ENCODE results near the gene VPS35L. TPM values are rescaled to one million over a fixed set of nuclear protein-coding genes. Genes with fewer than 3 reads are reported as not detected.

VPS35L gene
- total and polyA plus RNA-seq, 2 of the 13 experiments (the other 11 are each of a cell fraction or from before 2014, with no cell fraction given), result 1.4 to 1.6 TPM

DNA sequence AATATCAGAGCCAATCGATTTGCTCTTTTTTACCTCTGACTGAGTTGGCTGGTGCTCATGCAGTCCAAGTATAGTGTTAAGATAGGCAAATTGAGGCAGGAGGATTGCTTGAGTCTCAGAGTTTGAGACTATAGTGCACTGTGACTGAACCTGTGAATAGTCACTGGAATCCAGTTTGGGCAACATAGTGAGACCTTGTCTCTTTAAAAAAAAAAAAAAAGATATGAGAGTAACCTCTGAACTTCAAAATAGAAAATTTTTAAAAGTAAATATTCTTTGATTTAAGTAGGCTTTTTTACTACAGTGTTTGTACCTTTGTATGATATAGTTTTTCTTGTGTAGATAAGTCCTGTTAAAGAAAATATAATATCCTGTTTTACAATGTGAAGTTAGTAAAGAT lies 28.3 kb upstream of the VPS35L start (continued):
- TF ChIP-seq ZBTB49 (CRISPR knock-in tag; IDR thresholded peaks at IDR 0.05; ENCODE audit: borderline replicate concordance), result no peak
- no peak for TF ChIP-seq U2AF1 (optimal IDR thresholded peaks at IDR 0.05; ENCODE audit: low read depth, low read length)
- TF ChIP-seq, protein P1, sequence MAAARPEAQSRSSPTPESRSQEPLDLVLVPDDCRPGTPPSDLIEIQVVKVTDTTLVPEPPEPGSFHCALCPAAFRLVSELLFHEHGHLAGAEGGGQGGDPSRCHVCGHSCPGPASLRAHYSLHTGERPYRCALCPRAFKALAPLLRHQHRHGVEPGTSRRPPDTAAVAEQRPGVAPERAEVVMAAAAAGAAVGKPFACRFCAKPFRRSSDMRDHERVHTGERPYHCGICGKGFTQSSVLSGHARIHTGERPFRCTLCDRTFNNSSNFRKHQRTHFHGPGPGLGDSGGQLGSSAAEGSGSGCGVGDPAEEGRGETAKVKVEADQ (CRISPR knock-in tag; IDR thresholded peaks at IDR 0.05; ENCODE audit: borderline replicate concordance), result no peak
- TF ChIP-seq ZNF703 (CRISPR knock-in tag; IDR thresholded peaks at IDR 0.05; ENCODE audit: borderline replicate concordance), result no peak
- TF ChIP-seq ZNF468 (CRISPR knock-in tag; IDR thresholded peaks at IDR 0.05), result no peak
- TF ChIP-seq CHD2 (IDR thresholded peaks at IDR 0.05; ENCODE audit: low read depth, low read length), result no peak
- no peak for TF ChIP-seq HMG20B (CRISPR knock-in tag; conservative IDR thresholded peaks at IDR 0.05)
- TF ChIP-seq CHCHD3 (CRISPR knock-in tag; IDR thresholded peaks at IDR 0.05), result no peak
- no peak for TF ChIP-seq CC2D1A (CRISPR knock-in tag; IDR thresholded peaks at IDR 0.05)

DNA sequence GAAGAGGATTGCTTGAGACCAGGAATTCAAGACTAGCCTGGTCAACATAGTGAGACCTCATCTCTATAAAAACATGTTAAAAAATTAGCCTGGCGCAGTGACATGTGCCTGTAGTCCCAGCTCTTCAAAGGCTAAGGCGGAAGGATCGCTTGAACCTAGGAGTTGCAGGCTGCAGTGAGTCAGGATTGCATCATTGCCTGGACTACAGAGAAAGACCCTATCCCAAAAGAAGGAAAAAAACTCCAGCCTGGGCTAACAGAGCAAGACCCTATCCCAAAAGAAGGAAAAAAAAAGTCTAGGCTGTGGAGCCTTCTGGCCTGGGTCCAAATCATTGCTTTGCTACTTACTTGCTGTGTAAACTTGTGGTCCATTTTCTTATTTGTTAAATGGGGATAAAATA lies 26.8 kb upstream of the VPS35L start:
- Histone ChIP-seq H3K4me2 (ENCODE audit: low read depth, low read length) (no peak overlapping the region), H3K9ac (ENCODE audit: insufficient read depth, low read depth, low read length) (no peak overlapping the region), H2AFZ (ENCODE audit: low read length) (no peak overlapping the region), H3K79me2 (ENCODE audit: insufficient read depth, low read length) (peaks cover 33% of the 10 kb centered on the region), H3K27ac (ENCODE audit: extremely low read length, insufficient read depth, low read length) (no peak overlapping the region), H3K36me3 (replicated peaks in 1 of 2; ENCODE audit: control insufficient read depth in 1 of 2, insufficient read depth in 2 of 2, low read length in 2 of 2) (peaks cover 6 to 34% of the 10 kb centered on the region in 2 experiments; a peak in 4 of 5 replicates), H3K9me3 (ENCODE audit: low read length) (no peaks in the 10 kb centered on the region), H3K4me1 (ENCODE audit: insufficient read depth, low read length) (peaks cover 28% of the 10 kb centered on the region), H3K4me3 (replicated peaks in 1 of 3; ENCODE audit: insufficient read depth in 1 of 3, low read depth in 2 of 3, low read length in 3 of 3) (no peak overlapping the region), H4K20me1 (ENCODE audit: insufficient read depth, low read length) (no peaks in the 10 kb centered on the region), H3K27me3 (ENCODE audit: control insufficient read depth in 1 of 2, insufficient read depth in 2 of 2, low read length in 2 of 2) (no peaks in the 10 kb centered on the region; a peak in 1 of 5 replicates)
- DNase-seq (ENCODE audit: low spot score), result no peak
- POLR2A ChIA-PET, result no interaction called here
- no TSS peak for BruUV-seq (replicated peaks)
- FAIRE-seq, result no peak
- intact Hi-C loops (cut with micrococcal nuclease; ENCODE audit: unreplicated experiment) (loop anchor here (10.0 kb wide), 1 partner anchor 734 kb away; the partner anchor contains the start of gene RPS15A), in situ Hi-C loops (cut with HindIII; ENCODE audit: extremely low pct_ligation_motif_present, low pct_unique_long_range_greater_than_20kb) (no loop called here)
- 100% methylated on average over 3 of the region's 3 CpGs for WGBS (ENCODE audit: low lambda C conversion rate)
- no peak for ATAC-seq
- CTCF ChIA-PET (ENCODE audit: low intra/inter-chr PET ratio, low total read pairs), result no interaction called here
- no peak for TF ChIP-seq KDM3A (CRISPR knock-in tag; IDR thresholded peaks at IDR 0.05; ENCODE audit: low read depth)
- TF ChIP-seq CEBPB (IDR thresholded peaks at IDR 0.05; ENCODE audit: borderline replicate concordance, low read depth, low read length), result peak; percentile 60; the same call in 1 of the 2 replicates
- peak; percentile 60; the same call in 1 of the 2 replicates for TF ChIP-seq ATF7 (IDR thresholded peaks at IDR 0.05)
- no peak for TF ChIP-seq ATF7 (CRISPR knock-in tag; IDR thresholded peaks at IDR 0.05)
- peak; percentile 47 for TF ChIP-seq FOSL2 (CRISPR knock-in tag; IDR thresholded peaks at IDR 0.05)
- TF ChIP-seq, protein P2, sequence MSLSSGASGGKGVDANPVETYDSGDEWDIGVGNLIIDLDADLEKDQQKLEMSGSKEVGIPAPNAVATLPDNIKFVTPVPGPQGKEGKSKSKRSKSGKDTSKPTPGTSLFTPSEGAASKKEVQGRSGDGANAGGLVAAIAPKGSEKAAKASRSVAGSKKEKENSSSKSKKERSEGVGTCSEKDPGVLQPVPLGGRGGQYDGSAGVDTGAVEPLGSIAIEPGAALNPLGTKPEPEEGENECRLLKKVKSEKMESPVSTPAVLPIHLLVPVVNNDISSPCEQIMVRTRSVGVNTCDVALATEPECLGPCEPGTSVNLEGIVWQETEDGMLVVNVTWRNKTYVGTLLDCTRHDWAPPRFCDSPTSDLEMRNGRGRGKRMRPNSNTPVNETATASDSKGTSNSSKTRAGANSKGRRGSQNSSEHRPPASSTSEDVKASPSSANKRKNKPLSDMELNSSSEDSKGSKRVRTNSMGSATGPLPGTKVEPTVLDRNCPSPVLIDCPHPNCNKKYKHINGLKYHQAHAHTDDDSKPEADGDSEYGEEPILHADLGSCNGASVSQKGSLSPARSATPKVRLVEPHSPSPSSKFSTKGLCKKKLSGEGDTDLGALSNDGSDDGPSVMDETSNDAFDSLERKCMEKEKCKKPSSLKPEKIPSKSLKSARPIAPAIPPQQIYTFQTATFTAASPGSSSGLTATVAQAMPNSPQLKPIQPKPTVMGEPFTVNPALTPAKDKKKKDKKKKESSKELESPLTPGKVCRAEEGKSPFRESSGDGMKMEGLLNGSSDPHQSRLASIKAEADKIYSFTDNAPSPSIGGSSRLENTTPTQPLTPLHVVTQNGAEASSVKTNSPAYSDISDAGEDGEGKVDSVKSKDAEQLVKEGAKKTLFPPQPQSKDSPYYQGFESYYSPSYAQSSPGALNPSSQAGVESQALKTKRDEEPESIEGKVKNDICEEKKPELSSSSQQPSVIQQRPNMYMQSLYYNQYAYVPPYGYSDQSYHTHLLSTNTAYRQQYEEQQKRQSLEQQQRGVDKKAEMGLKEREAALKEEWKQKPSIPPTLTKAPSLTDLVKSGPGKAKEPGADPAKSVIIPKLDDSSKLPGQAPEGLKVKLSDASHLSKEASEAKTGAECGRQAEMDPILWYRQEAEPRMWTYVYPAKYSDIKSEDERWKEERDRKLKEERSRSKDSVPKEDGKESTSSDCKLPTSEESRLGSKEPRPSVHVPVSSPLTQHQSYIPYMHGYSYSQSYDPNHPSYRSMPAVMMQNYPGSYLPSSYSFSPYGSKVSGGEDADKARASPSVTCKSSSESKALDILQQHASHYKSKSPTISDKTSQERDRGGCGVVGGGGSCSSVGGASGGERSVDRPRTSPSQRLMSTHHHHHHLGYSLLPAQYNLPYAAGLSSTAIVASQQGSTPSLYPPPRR (CRISPR knock-in tag; IDR thresholded peaks at IDR 0.05; ENCODE audit: borderline replicate concordance), result no peak
- TF ChIP-seq ZMYM2 (CRISPR knock-in tag; IDR thresholded peaks at IDR 0.05), result no peak

All from HepG2 (cell line).